ENCODE data around the gene SPINT2. TPM values are rescaled to one million over a fixed set of nuclear protein-coding genes. Genes with fewer than 3 reads are reported as not detected.

Gene SPINT2
- polyA plus RNA-seq, 1 donor from 2014 or later, result 236 TPM

DNA sequence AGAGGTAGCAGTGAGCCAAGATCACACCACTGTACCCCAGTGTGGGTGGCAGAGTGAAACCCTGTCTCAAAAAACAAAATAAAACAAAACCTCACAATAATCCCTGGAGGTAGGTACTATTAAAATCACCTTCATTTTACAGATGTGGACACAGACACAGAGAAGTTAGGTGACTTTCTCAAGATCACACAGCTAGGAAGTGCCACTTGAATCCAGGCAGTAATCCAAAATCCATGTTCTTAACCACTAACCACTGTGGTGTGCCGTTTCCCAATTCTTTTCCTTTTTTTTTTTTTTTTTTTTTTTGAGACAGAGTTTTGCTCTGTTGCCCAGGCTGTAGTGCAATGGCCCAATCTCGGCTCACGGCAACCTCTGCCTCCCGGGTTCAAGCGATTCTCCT, 17.2 kb upstream of the SPINT2 start:
- Histone ChIP-seq H3K4me2 (ENCODE audit: low read length) (no peak overlapping the region), H3K9ac (ENCODE audit: low read length) (no peak overlapping the region), H3F3A (ENCODE audit: insufficient read depth, low read length, poor library complexity, severe bottlenecking) (no peaks in the 10 kb centered on the region), H3K9me3 (ENCODE audit: low read length) (no peaks in the 10 kb centered on the region), H3K36me3 (ENCODE audit: insufficient read depth, low read length) (no peaks in the 10 kb centered on the region), H2AFZ (ENCODE audit: low read depth, low read length) (no peak overlapping the region), H3K79me2 (replicated peaks; ENCODE audit: insufficient read depth, low read length) (no peaks in the 10 kb centered on the region), H3K9me2 (ENCODE audit: insufficient read depth, low read length) (no peaks in the 10 kb centered on the region), H4K20me1 (ENCODE audit: insufficient read depth) (no peaks in the 10 kb centered on the region), H3K27ac (ENCODE audit: low read length) (no peak overlapping the region), H3K4me3 (ENCODE audit: low read length) (no peak overlapping the region), H3K27me3 (ENCODE audit: insufficient read depth, low read depth, low read length) (no peaks in the 10 kb centered on the region)
- TF ChIP-seq, protein P1, sequence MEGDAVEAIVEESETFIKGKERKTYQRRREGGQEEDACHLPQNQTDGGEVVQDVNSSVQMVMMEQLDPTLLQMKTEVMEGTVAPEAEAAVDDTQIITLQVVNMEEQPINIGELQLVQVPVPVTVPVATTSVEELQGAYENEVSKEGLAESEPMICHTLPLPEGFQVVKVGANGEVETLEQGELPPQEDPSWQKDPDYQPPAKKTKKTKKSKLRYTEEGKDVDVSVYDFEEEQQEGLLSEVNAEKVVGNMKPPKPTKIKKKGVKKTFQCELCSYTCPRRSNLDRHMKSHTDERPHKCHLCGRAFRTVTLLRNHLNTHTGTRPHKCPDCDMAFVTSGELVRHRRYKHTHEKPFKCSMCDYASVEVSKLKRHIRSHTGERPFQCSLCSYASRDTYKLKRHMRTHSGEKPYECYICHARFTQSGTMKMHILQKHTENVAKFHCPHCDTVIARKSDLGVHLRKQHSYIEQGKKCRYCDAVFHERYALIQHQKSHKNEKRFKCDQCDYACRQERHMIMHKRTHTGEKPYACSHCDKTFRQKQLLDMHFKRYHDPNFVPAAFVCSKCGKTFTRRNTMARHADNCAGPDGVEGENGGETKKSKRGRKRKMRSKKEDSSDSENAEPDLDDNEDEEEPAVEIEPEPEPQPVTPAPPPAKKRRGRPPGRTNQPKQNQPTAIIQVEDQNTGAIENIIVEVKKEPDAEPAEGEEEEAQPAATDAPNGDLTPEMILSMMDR (IDR thresholded peaks at IDR 0.05; ENCODE audit: poor library complexity, severe bottlenecking), result no peak
- TF ChIP-seq MXI1 (conservative IDR thresholded peaks at IDR 0.05; ENCODE audit: poor library complexity, severe bottlenecking), result no peak
- TF ChIP-seq RAD21 (conservative IDR thresholded peaks at IDR 0.05), result no peak
- TF ChIP-seq POLR2AphosphoS5 (IDR thresholded peaks at IDR 0.05), result no peak
- TF ChIP-seq TAF1 (IDR thresholded peaks at IDR 0.05; ENCODE audit: low read depth), result no peak
- TF ChIP-seq EP300 (conservative IDR thresholded peaks at IDR 0.05; ENCODE audit: poor library complexity, severe bottlenecking), result no peak
- TF ChIP-seq, protein P2, sequence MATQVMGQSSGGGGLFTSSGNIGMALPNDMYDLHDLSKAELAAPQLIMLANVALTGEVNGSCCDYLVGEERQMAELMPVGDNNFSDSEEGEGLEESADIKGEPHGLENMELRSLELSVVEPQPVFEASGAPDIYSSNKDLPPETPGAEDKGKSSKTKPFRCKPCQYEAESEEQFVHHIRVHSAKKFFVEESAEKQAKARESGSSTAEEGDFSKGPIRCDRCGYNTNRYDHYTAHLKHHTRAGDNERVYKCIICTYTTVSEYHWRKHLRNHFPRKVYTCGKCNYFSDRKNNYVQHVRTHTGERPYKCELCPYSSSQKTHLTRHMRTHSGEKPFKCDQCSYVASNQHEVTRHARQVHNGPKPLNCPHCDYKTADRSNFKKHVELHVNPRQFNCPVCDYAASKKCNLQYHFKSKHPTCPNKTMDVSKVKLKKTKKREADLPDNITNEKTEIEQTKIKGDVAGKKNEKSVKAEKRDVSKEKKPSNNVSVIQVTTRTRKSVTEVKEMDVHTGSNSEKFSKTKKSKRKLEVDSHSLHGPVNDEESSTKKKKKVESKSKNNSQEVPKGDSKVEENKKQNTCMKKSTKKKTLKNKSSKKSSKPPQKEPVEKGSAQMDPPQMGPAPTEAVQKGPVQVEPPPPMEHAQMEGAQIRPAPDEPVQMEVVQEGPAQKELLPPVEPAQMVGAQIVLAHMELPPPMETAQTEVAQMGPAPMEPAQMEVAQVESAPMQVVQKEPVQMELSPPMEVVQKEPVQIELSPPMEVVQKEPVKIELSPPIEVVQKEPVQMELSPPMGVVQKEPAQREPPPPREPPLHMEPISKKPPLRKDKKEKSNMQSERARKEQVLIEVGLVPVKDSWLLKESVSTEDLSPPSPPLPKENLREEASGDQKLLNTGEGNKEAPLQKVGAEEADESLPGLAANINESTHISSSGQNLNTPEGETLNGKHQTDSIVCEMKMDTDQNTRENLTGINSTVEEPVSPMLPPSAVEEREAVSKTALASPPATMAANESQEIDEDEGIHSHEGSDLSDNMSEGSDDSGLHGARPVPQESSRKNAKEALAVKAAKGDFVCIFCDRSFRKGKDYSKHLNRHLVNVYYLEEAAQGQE (IDR thresholded peaks at IDR 0.05; ENCODE audit: borderline replicate concordance), result no peak
- TF ChIP-seq SMC3 (conservative IDR thresholded peaks at IDR 0.05; ENCODE audit: poor library complexity), result no peak
- no peak for TF ChIP-seq EZH2 (IDR thresholded peaks at IDR 0.05; ENCODE audit: borderline replicate concordance, insufficient read depth, low read length, poor library complexity, severe bottlenecking)

DNA sequence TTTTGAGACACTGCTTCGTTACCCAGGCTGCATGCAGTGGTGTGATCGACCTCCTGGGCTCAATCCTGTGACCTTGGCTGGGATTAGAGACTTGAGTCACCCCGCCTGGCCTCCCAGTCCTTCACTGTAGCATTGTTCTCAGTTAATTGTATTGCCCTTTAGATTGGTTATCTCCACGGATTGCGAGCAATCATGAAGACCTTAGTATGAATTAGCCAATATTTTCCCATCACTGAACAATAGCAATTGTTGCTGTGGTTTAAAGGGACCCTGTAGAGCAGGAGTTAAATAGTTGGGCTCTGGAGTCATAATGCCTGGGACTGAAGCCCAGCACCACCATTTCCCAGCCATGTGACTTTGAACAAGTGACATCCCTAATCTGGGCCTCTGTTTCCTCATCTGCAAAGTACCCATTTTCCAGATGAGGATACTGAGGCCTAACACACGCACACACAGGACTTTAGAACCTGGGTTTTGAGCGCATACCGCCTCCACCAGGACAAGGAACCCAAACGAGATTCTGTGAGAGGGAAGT, 16.6 kb upstream of the SPINT2 start:
- Histone ChIP-seq H3K9me2 (ENCODE audit: insufficient read depth, low read length) (no peaks in the 10 kb centered on the region), H4K20me1 (ENCODE audit: insufficient read depth) (no peaks in the 10 kb centered on the region), H3K27me3 (ENCODE audit: insufficient read depth, low read depth, low read length) (no peaks in the 10 kb centered on the region), H3K27ac (ENCODE audit: low read length) (no peak overlapping the region), H3F3A (ENCODE audit: insufficient read depth, low read length, poor library complexity, severe bottlenecking) (no peaks in the 10 kb centered on the region), H3K4me3 (ENCODE audit: low read length) (no peak overlapping the region), H3K9ac (ENCODE audit: low read length) (no peak overlapping the region), H3K9me3 (ENCODE audit: low read length) (no peaks in the 10 kb centered on the region), H3K79me2 (replicated peaks; ENCODE audit: insufficient read depth, low read length) (no peaks in the 10 kb centered on the region), H2AFZ (ENCODE audit: low read depth, low read length) (no peak overlapping the region), H3K36me3 (ENCODE audit: insufficient read depth, low read length) (no peaks in the 10 kb centered on the region), H3K4me2 (ENCODE audit: low read length) (no peak overlapping the region)
- TF ChIP-seq, protein P2 (IDR thresholded peaks at IDR 0.05; ENCODE audit: borderline replicate concordance), result no peak
- no peak for TF ChIP-seq RAD21 (conservative IDR thresholded peaks at IDR 0.05)
- TF ChIP-seq EZH2 (IDR thresholded peaks at IDR 0.05; ENCODE audit: borderline replicate concordance, insufficient read depth, low read length, poor library complexity, severe bottlenecking), result no peak
- TF ChIP-seq, protein P1 (IDR thresholded peaks at IDR 0.05; ENCODE audit: poor library complexity, severe bottlenecking), result no peak
- TF ChIP-seq TAF1 (IDR thresholded peaks at IDR 0.05; ENCODE audit: low read depth), result no peak
- no peak for TF ChIP-seq SMC3 (conservative IDR thresholded peaks at IDR 0.05; ENCODE audit: poor library complexity)
- no peak for TF ChIP-seq POLR2AphosphoS5 (IDR thresholded peaks at IDR 0.05)
- TF ChIP-seq EP300 (conservative IDR thresholded peaks at IDR 0.05; ENCODE audit: poor library complexity, severe bottlenecking), result no peak
- no peak for TF ChIP-seq MXI1 (conservative IDR thresholded peaks at IDR 0.05; ENCODE audit: poor library complexity, severe bottlenecking)
